Right renal cortex interstitium (tissue), 3 donors: ENCODE results near the gene GLIPR1L1. TPM values are rescaled to one million over a fixed set of nuclear protein-coding genes. Genes with fewer than 3 reads are reported as not detected.

ENCODE experiments used
- polyA plus RNA-seq, 3 donors: library from polyadenylated mRNA; unstranded; fragments of 120-200 nt; gene quantifications; one replicate each; pipeline ENCODE4 v1.2.1, GENCODE V29; 2013; ENCODE audit not compliant: insufficient read length in 3 of 3

Gene GLIPR1L1
- polyA plus RNA-seq, 3 donors: 0.24 to 0.60 TPM; not detected in 1

Other genes with a start within 250 kb of the GLIPR1L1 start
- gene KCNC2, start 124.8 kb upstream of the GLIPR1L1 start, polyA plus RNA-seq: under 1 TPM; 0.40 to 0.55 (median 0.44) TPM
- 1 to 10 TPM; 6.9 to 9.5 (median 7.4) TPM for gene CAPS2, start 4.3 kb upstream of the GLIPR1L1 start, polyA plus RNA-seq
- gene GLIPR1L2, start 56.4 kb downstream of the GLIPR1L1 start, polyA plus RNA-seq: 1 to 10 TPM; 2.3 to 4.0 (median 2.9) TPM
- gene GLIPR1, start 146.1 kb downstream of the GLIPR1L1 start, polyA plus RNA-seq: 10 to 100 TPM; 12.3 to 17.3 (median 14.6) TPM
- gene KRR1, start 176.9 kb downstream of the GLIPR1L1 start, polyA plus RNA-seq: 100 to 1,000 TPM in 1 of 3 donors, 10 to 100 TPM in 2; 90.2 to 117 (median 98.5) TPM